DND-41 (cell line): ENCODE measurements around the gene RAB4A.

Experiments used
- ATAC-seq: fragments of 200-7000 bp; cut with Tn5 transposase; 3 replicates; pipeline ENCODE4 v1.9.1; 2021; ENCODE audit warnings: low read depth; ENCODE audit not compliant: insufficient read depth
- DNase-seq: peaks from one replicate; pipeline ENCODE4 v3.0.0-alpha.2; 2020
- H2AFZ ChIP-seq: 2 replicates; pipeline ENCODE4 v1.6.0; 2012; ENCODE audit warnings: low read depth, low read length
- H3K27ac ChIP-seq: 2 replicates; pipeline ENCODE4 v1.5.1; 2012; ENCODE audit warnings: low read length, inconsistent platforms
- H3K27me3 ChIP-seq: fragments of 200-600 bp; sonication (generic); 2 replicates; pipeline ENCODE4 v1.6.0; 2012; ENCODE audit warnings: low read length, mild to moderate bottlenecking, inconsistent platforms; ENCODE audit not compliant: insufficient read depth, poor library complexity
- H3K36me3 ChIP-seq: 2 replicates; pipeline ENCODE4 v1.5.1; 2012; ENCODE audit warnings: low read length, inconsistent platforms; ENCODE audit not compliant: insufficient read depth
- H3K4me1 ChIP-seq: 2 replicates; pipeline ENCODE4 v1.5.1; 2012; ENCODE audit warnings: mild to moderate bottlenecking, low read length; ENCODE audit not compliant: insufficient read depth
- H3K4me2 ChIP-seq: 2 replicates; pipeline ENCODE4 v1.6.0; 2012; ENCODE audit warnings: mild to moderate bottlenecking, moderate library complexity, low read length, inconsistent platforms; ENCODE audit not compliant: insufficient read depth
- H3K4me3 ChIP-seq, 2 experiments: fragments of 200-600 bp in 1 of 2; shearing (Covaris generic) in 1 of 2; 2 replicates each; pipeline ENCODE4 v1.5.1; 2012 to 2016; ENCODE audit warnings: inconsistent platforms in 2 of 2, low read length in 2 of 2, mild to moderate bottlenecking in 2 of 2, low read depth in 1 of 2, moderate library complexity in 1 of 2
- H3K79me2 ChIP-seq: 2 replicates; pipeline ENCODE4 v1.6.0; 2012; ENCODE audit warnings: low read length, inconsistent platforms; ENCODE audit not compliant: insufficient read depth
- H3K9ac ChIP-seq: 2 replicates; pipeline ENCODE4 v1.6.0; 2012; ENCODE audit warnings: low read depth, mild to moderate bottlenecking, inconsistent platforms, low read length, moderate library complexity
- H3K9me3 ChIP-seq: 2 replicates; pipeline ENCODE4 v1.5.1; 2012; ENCODE audit warnings: low read length, moderate library complexity, mild to moderate bottlenecking, inconsistent platforms; ENCODE audit not compliant: insufficient read depth, severe bottlenecking
- H4K20me1 ChIP-seq: 2 replicates; pipeline ENCODE4 v1.6.0; 2012; ENCODE audit warnings: low read length; ENCODE audit not compliant: insufficient read depth
- EZH2 ChIP-seq: IDR thresholded peaks from 3 replicates; pipeline ENCODE4 v1.6.1; 2012; ENCODE audit warnings: borderline replicate concordance, low read depth, mild to moderate bottlenecking, moderate library complexity, low read length, inconsistent platforms; ENCODE audit not compliant: severe bottlenecking
- TF ChIP-seq, protein P1 (sequence below): IDR thresholded peaks from 2 replicates; pipeline ENCODE4 v1.5.1; 2012; ENCODE audit warnings: borderline replicate concordance, low read length, moderate library complexity, mild to moderate bottlenecking; ENCODE audit not compliant: poor library complexity, severe bottlenecking; ENCODE audit errors: extremely low read depth

RAB4A gene

DNA sequence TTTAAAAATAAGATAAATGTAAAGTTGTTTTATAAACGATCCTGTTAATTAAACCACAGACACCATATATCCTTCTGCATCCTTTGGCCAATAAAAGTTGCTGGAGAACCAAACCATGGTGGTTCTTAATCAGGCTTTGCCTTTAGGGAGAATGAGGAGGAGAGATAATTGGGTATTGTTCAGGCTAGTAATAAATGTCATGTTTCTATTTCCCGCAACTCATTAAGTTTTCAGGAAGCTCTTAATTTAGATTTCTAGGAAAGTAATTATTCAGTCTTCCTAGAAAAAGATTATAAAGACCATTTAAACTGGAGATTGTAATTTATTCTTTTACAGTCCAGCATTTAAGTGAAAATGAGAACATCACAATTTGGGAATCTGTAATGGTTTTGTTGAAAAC lies 34.5 kb downstream of the RAB4A start:
- H3K27me3 ChIP-seq: no peaks in the 10 kb centered on the region
- no peaks in the 10 kb centered on the region for H3K79me2 ChIP-seq
- no peak overlapping the region for H3K9ac ChIP-seq
- peaks cover 31% of the 10 kb centered on the region for H3K36me3 ChIP-seq
- ATAC-seq (no peak), DNase-seq (no peak)
- TF ChIP-seq, protein P1, sequence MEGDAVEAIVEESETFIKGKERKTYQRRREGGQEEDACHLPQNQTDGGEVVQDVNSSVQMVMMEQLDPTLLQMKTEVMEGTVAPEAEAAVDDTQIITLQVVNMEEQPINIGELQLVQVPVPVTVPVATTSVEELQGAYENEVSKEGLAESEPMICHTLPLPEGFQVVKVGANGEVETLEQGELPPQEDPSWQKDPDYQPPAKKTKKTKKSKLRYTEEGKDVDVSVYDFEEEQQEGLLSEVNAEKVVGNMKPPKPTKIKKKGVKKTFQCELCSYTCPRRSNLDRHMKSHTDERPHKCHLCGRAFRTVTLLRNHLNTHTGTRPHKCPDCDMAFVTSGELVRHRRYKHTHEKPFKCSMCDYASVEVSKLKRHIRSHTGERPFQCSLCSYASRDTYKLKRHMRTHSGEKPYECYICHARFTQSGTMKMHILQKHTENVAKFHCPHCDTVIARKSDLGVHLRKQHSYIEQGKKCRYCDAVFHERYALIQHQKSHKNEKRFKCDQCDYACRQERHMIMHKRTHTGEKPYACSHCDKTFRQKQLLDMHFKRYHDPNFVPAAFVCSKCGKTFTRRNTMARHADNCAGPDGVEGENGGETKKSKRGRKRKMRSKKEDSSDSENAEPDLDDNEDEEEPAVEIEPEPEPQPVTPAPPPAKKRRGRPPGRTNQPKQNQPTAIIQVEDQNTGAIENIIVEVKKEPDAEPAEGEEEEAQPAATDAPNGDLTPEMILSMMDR: no peak
- no peak for TF ChIP-seq EZH2
- no peak overlapping the region for H3K27ac ChIP-seq
- H3K4me3 ChIP-seq: no peak overlapping the region
- peaks cover 10% of the 10 kb centered on the region; the same call in 1 of the 2 replicates for H3K4me1 ChIP-seq
- H4K20me1 ChIP-seq: no peaks in the 10 kb centered on the region
- H3K9me3 ChIP-seq: no peaks in the 10 kb centered on the region
- H3K4me2 ChIP-seq: no peak overlapping the region
- H2AFZ ChIP-seq: no peak overlapping the region

DNA sequence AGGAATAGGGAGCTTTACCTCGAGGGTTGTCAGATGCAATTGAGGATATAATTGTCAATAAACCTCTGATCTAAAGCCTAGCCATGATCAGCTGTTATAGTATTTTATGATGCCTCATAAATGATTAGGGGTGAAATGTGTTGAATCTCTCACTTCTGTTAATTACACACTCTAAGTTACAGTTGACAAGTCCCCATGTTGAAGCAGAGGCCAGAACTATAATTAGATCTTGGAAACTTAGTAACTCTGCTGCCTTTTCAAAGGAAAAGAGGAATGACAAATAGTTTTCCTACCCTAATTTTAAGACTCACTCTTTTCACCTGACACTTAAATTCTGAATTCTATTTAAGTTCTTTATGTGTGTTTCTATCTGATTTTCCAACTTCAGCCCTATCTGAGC lies 38.2 kb downstream of the RAB4A start:
- ATAC-seq: no peak
- H3K4me1 ChIP-seq: 0 out of 2 replicates have a peak, but pooled peaks cover 4% of the 10 kb centered on the region

DNA sequence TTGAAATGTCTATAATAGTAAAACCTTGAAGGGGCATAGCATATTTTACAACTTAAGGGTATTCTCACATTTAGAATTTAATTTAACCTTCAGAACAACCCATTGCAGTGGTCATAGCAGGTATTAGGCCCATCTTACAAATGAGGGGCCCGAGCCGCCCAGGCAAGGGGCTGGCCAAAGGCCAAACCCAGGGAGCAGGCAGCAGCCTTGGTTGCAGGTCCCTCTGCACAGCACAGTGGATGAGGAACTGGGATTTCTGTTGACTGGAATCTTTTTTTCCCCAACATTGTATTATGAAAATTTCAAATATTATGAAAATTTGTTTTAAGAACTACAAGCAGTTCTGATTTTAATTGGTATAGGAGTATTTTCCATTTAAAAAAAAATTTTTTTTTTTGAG lies 38.8 kb downstream of the RAB4A start:
- H2AFZ ChIP-seq: no peak overlapping the region
- no peak overlapping the region for H3K4me2 ChIP-seq
- peaks cover 16% of the 10 kb centered on the region for H3K36me3 ChIP-seq
- H3K27me3 ChIP-seq: no peaks in the 10 kb centered on the region
- no peaks in the 10 kb centered on the region for H3K4me1 ChIP-seq
- no peaks in the 10 kb centered on the region for H3K9me3 ChIP-seq
- H3K79me2 ChIP-seq: no peaks in the 10 kb centered on the region
- no peaks in the 10 kb centered on the region for H4K20me1 ChIP-seq
- DNase-seq (no peak), ATAC-seq (no peak)
- no peak overlapping the region for H3K27ac ChIP-seq
- H3K9ac ChIP-seq: no peak overlapping the region
- TF ChIP-seq, protein P1: no peak
- no peak for TF ChIP-seq EZH2
- H3K4me3 ChIP-seq: no peak overlapping the region

More for the DNA sequence above, 38.2 kb downstream of the RAB4A start:
- Histone ChIP-seq H2AFZ (no peak overlapping the region), H3K4me2 (no peak overlapping the region), H3K27ac (no peak overlapping the region), H4K20me1 (no peaks in the 10 kb centered on the region), H3K9ac (no peak overlapping the region), H3K79me2 (no peaks in the 10 kb centered on the region), H3K4me3 (no peak overlapping the region), H3K27me3 (no peaks in the 10 kb centered on the region), H3K36me3 (peaks cover 21% of the 10 kb centered on the region), H3K9me3 (no peaks in the 10 kb centered on the region)
- DNase-seq: no peak
- TF ChIP-seq EZH2: no peak
- TF ChIP-seq, protein P1: no peak

DNA sequence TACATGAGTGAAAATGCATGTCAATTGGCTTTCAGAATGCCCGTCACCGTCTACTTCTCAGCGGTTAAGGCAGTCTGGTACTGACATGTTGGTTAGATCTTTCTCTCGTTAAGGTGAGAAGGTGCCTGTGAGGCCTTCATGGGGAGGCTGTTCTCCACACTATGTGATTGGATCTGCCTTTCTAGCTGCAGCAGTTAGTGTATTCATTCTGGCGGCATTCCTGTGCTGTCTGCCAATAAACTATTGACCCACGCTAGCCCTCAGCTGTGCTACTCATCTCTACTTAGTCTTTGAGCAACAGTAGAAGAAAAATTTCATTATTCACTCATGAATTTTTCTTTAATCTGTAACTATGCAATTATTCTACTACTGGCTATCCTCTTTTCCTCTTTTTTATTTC lies 39.9 kb downstream of the RAB4A start:
- Histone ChIP-seq H3K9ac (no peak overlapping the region), H3K4me2 (no peak overlapping the region), H3K79me2 (no peaks in the 10 kb centered on the region), H4K20me1 (no peaks in the 10 kb centered on the region), H3K9me3 (no peaks in the 10 kb centered on the region), H2AFZ (no peak overlapping the region), H3K4me3 (no peak overlapping the region), H3K27ac (no peak overlapping the region), H3K4me1 (no peaks in the 10 kb centered on the region), H3K36me3 (peaks cover 16% of the 10 kb centered on the region), H3K27me3 (no peaks in the 10 kb centered on the region)
- DNase-seq (no peak), ATAC-seq (no peak)
- TF ChIP-seq EZH2: no peak
- TF ChIP-seq, protein P1: no peak
